Common myeloid progenitor, CD34-positive (primary cell): ENCODE results near the gene RPL23.

Experiments used
- CTCF ChIA-PET: fragments of 350-600 bp; sonication (Branson Sonifier 250); formaldehyde crosslinking; loops from one replicate; lab custom pipeline; 2021; ENCODE audit warnings: antibody characterized with exemption; lab: Charles Lee
- POLR2A ChIA-PET: fragments of 350-600 bp; sonication (Branson Sonifier 250); formaldehyde crosslinking; loops from one replicate; lab custom pipeline; 2021; ENCODE audit warnings: antibody characterized with exemption; lab: Charles Lee
- DNase-seq, 3 donors: peaks; one replicate each; pipeline versions ENCODE4 v3.0.0 to v3.0.0-alpha.2; 2013
- H3K27ac ChIP-seq, 2 experiments: 1 replicate in 1 of 2; 2 replicates in 1 of 2; pipeline ENCODE4 v1.7.0; 2013; ENCODE audit warnings: inconsistent platforms in 2 of 2, low read length in 2 of 2, mild to moderate bottlenecking in 2 of 2, low read depth in 1 of 2, moderate library complexity in 1 of 2; ENCODE audit not compliant: severe bottlenecking in 2 of 2, insufficient read depth in 1 of 2, poor library complexity in 1 of 2
- H3K27me3 ChIP-seq, 5 experiments: replicated peaks in 2 of 5; 1 replicate in 3 of 5; 2 replicates in 2 of 5; pipeline versions ENCODE4 v1.6.1 to v1.7.0; 2013; ENCODE audit warnings: low read length in 4 of 5, mild to moderate bottlenecking in 2 of 5, moderate library complexity in 2 of 5, inconsistent platforms in 1 of 5; ENCODE audit not compliant: insufficient read depth in 5 of 5, control insufficient read depth in 4 of 5
- H3K36me3 ChIP-seq, 4 experiments: 1 replicate in 2 of 4; 2 replicates in 2 of 4; pipeline versions ENCODE4 v1.6.1 to v1.7.0; 2013; ENCODE audit warnings: low read length in 3 of 4, control low read depth in 1 of 4, mild to moderate bottlenecking in 1 of 4; ENCODE audit not compliant: control insufficient read depth in 4 of 4, insufficient read depth in 4 of 4
- H3K4me1 ChIP-seq, 4 experiments: 1 replicate in 3 of 4; 2 replicates in 1 of 4; pipeline versions ENCODE4 v1.6.1 to v1.7.1; 2013; ENCODE audit warnings: low read length in 3 of 4, mild to moderate bottlenecking in 3 of 4, control low read depth in 1 of 4, inconsistent platforms in 1 of 4, moderate library complexity in 1 of 4; ENCODE audit not compliant: control insufficient read depth in 4 of 4, insufficient read depth in 4 of 4; ENCODE audit errors: control extremely low read depth in 1 of 4
- H3K4me3 ChIP-seq, 7 experiments: 1 replicate in 4 of 7; 2 replicates in 3 of 7; pipeline versions ENCODE4 v1.5.1 to v1.7.0; 2013; ENCODE audit warnings: mild to moderate bottlenecking in 7 of 7, low read length in 6 of 7, moderate library complexity in 6 of 7, inconsistent platforms in 2 of 7, low read depth in 2 of 7, control low read depth in 1 of 7; ENCODE audit not compliant: insufficient read depth in 4 of 7, control insufficient read depth in 1 of 7; ENCODE audit errors: extremely low read depth in 1 of 7
- H3K9me3 ChIP-seq, 5 experiments: 1 replicate in 4 of 5; 2 replicates in 1 of 5; pipeline versions ENCODE4 v1.6.1 to v1.7.1; 2013; ENCODE audit warnings: low read length in 4 of 5, mild to moderate bottlenecking in 2 of 5, inconsistent platforms in 1 of 5, low read depth in 1 of 5, moderate library complexity in 1 of 5; ENCODE audit not compliant: control insufficient read depth in 4 of 5, insufficient read depth in 2 of 5; ENCODE audit errors: control extremely low read depth in 1 of 5
- WGBS: methylation state at CpG from one replicate; pipeline ENCODE4 v1.1.5; 2013; ENCODE audit not compliant: insufficient coverage; 5-methylcytosine and 5-hydroxymethylcytosine counted together

Gene RPL23

GRCh38 chr17:38868817-38869525 lies 15.4 kb upstream of the RPL23 start:
- peak overlapping the region in 1 of 2 experiments; percentile 87 for H3K27ac ChIP-seq
- DNase-seq = peak; percentile 88 to 95 (median 94)
- no peaks in the 10 kb centered on the region for H3K27me3 ChIP-seq
- ChIA-PET POLR2A (interaction anchor here (0.7 to 4.1 kb wide), 11 partner anchors 15 to 704 kb away, joined by 3 to 22 read pairs (median 4); partner anchors contain the start of gene RPL23), CTCF (interaction anchor here (0.6 to 1.5 kb wide), 9 partner anchors 12 to 305 kb away, joined by 3 to 6 read pairs (median 4); partner anchors contain the start of gene RPL23)
- peak overlapping the region; percentile 88 to 99 (median 96) for H3K4me3 ChIP-seq
- H3K36me3 ChIP-seq = peaks cover 0 to 9% (median 2%) of the 10 kb centered on the region in 4 experiments
- no peaks in the 10 kb centered on the region for H3K9me3 ChIP-seq
- peaks cover 8 to 49% (median 37%) of the 10 kb centered on the region in 4 experiments for H3K4me1 ChIP-seq
- WGBS = 0% methylated on average over 16 of the region's 26 CpGs

GRCh38 chr17:38867968-38868816 lies 14.7 kb upstream of the RPL23 start:
- POLR2A ChIA-PET = interaction anchor here (0.7 to 4.1 kb wide), 8 partner anchors 14 to 285 kb away, joined by 3 to 22 read pairs (median 3); partner anchors contain the start of gene RPL23
- DNase-seq = peak in 2 of 3 donors; percentile 42 to 49

GRCh38 chr17:38867179-38867967 lies 13.9 kb upstream of the RPL23 start:
- Histone ChIP-seq H3K4me1 (peaks cover 8 to 34% (median 26%) of the 10 kb centered on the region in 4 experiments), H3K4me3 (peak overlapping the region; percentile 50 to 99 (median 96)), H3K36me3 (no peaks in the 10 kb centered on the region), H3K27me3 (no peaks in the 10 kb centered on the region), H3K9me3 (no peaks in the 10 kb centered on the region), H3K27ac (peak overlapping the region in 1 of 2 experiments; percentile 46)
- ChIA-PET POLR2A (interaction anchor here (0.9 to 4.1 kb wide), 4 partner anchors 13 to 68 kb away, joined by 3 to 22 read pairs (median 3); partner anchors contain the start of gene RPL23), CTCF (interaction anchor here (1.0 to 1.4 kb wide), 5 partner anchors 11 to 307 kb away, joined by 3 to 6 read pairs (median 4); no protein-coding TSS in a partner anchor)
- peak; percentile 69 to 85 (median 84) for DNase-seq
- 4% methylated on average over 12 of the region's 31 CpGs for WGBS

More at GRCh38 chr17:38867968-38868816, 14.7 kb upstream of the RPL23 start:
- H3K9me3 ChIP-seq = no peaks in the 10 kb centered on the region
- H3K4me1 ChIP-seq = peaks cover 8 to 42% (median 33%) of the 10 kb centered on the region in 4 experiments
- no peaks in the 10 kb centered on the region for H3K27me3 ChIP-seq
- CTCF ChIA-PET = interaction anchor here (1.0 to 1.4 kb wide), 4 partner anchors 12 to 306 kb away, joined by 3 to 6 read pairs (median 4); no protein-coding TSS in a partner anchor
- peak overlapping the region; percentile 46 to 87 for H3K27ac ChIP-seq
- peaks cover 0 to 2% (median under 1%) of the 10 kb centered on the region in 4 experiments for H3K36me3 ChIP-seq
- 5% methylated on average over 23 of the region's 25 CpGs for WGBS
- H3K4me3 ChIP-seq = peak overlapping the region; percentile 50 to 99 (median 96)

- Histone ChIP-seq H3K27ac (no peak overlapping the region), H3K27me3 (no peaks in the 10 kb centered on the region), H3K4me1 (peaks cover 4 to 17% (median 11%) of the 10 kb centered on the region in 4 experiments), H3K36me3 (no peaks in the 10 kb centered on the region), H3K4me3 (no peak overlapping the region), H3K9me3 (no peaks in the 10 kb centered on the region)
- DNase-seq = no peak
- 83% methylated on average over 5 of the region's 11 CpGs for WGBS
- ChIA-PET POLR2A (no interaction called here), CTCF (no interaction called here)
Measured at GRCh38 chr17:38864636-38865398, 11.3 kb upstream of the RPL23 start.

- Histone ChIP-seq H3K4me1 (no peaks in the 10 kb centered on the region), H3K4me3 (no peak overlapping the region), H3K27ac (no peak overlapping the region), H3K9me3 (no peaks in the 10 kb centered on the region), H3K36me3 (no peaks in the 10 kb centered on the region), H3K27me3 (no peaks in the 10 kb centered on the region)
- WGBS = 0% methylated on average over 4 of the region's 8 CpGs
- peak in 2 of 3 donors; percentile 78 to 84 for DNase-seq
- CTCF ChIA-PET = interaction anchor here (1.2 kb wide), 1 partner anchor 39 kb away, joined by 3 read pairs; no protein-coding TSS in a partner anchor
- POLR2A ChIA-PET = no interaction called here
Measured at GRCh38 chr17:38861399-38861843, 7.9 kb upstream of the RPL23 start.
